GM18519 (cell line): ENCODE data around the gene RBM10.

Experiments used
- ATAC-seq: cut with Tn5 transposase; IDR thresholded peaks from one replicate; pipeline ENCODE4 v1.9.1; 2021; ENCODE audit warnings: mild to moderate bottlenecking, moderate library complexity; ENCODE audit not compliant: unreplicated experiment, low FRiP score

The RBM10 gene

DNA sequence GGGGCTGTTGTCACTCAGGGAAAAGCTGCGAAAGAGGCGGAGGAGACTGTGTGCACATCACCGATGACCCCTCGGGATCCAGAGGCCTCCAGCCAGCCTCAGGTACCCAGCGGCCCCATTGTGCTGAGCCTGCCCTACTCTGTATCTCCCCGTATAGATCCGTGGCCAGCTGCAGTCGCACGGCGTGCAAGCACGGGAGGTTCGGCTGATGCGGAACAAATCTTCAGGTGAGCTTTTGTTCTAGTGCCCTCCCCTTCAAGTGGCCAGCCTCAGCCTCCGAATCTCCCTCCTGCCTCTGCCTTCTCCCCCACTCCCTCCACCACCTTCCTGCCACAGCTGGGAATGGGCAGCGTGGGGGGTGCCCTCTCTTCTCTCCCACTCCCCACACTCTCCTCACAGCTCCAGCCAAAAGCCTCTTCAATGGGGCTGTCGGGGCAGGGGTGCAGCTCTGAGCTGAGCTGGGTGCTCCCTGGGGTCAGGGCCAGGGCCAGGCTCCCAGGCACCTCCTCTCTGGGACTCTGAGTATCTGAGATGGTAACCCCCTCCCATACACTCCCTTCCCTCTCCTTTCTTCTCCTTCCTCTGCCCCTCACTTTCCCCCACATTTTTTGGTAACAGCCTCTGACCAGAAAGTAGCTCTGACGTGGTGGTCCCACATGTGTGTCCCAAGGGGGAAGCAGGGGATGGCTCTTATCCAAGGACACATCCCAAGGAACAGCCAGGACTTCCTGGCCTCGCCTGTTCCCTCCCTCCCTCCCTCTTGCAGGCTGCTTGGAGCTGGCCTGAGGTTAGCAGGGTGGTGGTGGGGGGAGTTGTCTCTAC, 28.2 kb downstream of the RBM10 start:
- ATAC-seq = no peak

DNA sequence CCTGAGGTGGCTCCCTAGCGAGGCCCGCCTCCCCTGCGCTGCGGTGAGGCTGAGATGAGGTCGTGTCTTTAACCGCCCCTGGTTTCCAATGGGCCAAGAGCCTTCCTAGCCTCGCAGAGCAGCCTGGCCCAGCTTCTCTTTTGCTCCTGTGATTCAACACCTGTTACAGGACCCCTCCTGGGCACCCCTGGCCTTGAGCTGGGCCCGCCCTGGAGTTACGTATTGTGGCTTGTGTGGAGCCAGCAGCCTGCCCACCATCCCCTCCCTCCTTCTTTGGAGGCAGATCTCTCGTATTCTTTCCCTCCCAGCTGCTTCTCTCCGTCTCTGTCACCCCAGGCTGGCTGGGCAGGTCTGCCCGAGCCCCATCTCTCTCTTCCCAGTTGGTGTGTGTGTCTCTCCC, 29.4 kb downstream of the RBM10 start:
- no peak for ATAC-seq

DNA sequence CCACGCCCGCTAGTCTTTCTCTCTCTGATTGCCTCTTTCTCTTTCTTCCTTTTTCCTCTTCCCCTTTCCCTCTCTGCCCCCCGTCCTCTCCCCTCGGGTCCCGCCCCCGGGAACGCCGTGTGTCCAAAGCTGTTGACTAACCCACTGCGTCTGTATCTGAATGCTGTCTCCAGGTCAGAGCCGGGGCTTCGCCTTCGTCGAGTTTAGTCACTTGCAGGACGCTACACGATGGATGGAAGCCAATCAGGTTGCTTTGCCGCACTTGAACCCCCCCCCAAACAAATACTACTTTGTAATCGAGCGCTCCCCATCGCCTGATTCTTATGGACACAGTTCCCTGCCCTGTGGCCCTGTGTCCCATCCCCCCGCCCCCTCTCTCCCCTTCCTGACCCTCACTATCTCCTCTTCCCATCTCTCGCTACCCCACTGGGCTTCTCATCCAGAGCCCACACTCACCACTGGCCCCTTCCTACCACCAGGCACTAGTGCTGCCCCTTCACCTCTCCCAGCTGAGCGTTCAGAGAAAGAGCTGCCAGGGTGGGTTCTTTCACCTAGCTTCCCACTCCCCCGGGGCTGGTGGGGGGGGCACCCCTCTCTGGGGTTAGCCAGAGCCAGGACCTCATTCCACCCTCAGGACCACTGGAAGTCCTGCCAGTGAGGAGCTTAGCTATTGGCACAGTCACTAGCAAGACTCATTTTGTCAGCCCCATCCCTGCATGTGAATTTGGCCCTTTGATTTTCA, 30.0 kb downstream of the RBM10 start:
- no peak for ATAC-seq

DNA sequence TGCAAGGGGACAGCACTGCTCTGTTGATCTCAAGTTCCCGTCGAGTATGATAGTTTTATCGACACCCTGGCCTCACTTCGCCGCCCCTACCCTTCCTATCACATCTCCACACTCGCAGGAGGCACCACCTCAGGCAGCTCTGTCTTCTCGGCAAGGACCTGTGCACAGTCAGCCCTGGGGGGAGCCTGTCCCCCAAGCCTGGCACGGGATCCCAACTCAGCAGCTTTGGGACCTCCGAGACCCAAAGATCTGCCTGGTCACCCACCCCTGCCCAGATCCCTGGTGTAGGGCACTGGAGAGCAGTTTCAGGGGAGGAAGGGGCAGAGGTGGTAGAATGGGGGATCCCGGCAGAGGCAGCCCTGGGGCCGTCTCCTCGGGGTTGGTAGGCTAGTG, 30.6 kb downstream of the RBM10 start:
- ATAC-seq = no peak

DNA sequence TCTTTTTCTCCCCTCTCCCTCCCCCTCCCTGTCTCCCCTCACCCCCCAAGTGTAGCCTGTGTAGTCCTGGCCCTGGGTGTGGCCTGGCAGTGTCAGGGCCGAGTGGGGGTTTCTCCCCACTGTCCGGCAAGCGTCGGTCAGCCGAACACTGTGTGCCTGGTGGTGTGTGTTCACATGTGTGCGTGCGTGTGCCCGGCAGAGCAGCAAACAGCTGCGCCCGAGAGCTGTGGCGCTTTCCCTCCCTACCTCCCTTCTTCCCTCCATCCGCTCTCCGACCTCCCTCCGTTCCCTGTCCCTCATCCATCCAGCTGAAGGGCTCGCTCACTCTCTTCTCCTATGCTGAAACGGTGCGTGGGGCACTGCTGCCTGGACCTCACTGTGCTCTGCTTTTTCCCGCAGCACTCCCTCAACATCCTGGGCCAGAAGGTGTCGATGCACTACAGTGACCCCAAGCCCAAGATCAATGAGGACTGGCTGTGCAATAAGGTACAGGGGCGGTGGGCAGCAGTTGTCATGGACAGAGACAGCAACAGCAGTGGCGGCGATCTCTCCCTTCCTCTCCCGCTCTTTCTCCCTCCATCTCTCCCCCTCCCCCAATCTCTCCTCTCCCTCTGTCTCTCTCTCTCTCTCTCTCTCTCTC, 31.2 kb downstream of the RBM10 start:
- no peak for ATAC-seq

GRCh38 chrX:47177079-47177478, 32.1 kb downstream of the RBM10 start:
- ATAC-seq = no peak

DNA sequence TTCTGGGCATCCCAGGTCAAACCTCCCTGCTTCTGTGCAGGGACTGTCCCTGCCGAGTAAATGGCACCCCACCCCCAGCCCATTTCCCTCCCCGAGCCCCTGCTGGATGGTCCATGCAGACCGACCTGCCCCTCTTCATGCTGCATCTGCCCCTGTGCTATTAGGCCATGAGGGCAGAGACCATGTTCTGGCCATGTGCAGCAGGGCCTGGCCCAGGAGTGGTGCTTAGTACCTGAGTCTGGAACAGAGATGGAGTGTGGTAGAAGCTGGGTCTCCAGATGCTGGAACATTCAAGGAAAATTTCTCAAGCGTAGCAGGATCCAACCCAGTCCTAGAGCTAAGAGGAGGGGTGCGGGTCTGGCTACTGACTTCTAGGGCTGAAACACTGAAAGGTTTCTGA, 33.3 kb downstream of the RBM10 start:
- no peak for ATAC-seq

DNA sequence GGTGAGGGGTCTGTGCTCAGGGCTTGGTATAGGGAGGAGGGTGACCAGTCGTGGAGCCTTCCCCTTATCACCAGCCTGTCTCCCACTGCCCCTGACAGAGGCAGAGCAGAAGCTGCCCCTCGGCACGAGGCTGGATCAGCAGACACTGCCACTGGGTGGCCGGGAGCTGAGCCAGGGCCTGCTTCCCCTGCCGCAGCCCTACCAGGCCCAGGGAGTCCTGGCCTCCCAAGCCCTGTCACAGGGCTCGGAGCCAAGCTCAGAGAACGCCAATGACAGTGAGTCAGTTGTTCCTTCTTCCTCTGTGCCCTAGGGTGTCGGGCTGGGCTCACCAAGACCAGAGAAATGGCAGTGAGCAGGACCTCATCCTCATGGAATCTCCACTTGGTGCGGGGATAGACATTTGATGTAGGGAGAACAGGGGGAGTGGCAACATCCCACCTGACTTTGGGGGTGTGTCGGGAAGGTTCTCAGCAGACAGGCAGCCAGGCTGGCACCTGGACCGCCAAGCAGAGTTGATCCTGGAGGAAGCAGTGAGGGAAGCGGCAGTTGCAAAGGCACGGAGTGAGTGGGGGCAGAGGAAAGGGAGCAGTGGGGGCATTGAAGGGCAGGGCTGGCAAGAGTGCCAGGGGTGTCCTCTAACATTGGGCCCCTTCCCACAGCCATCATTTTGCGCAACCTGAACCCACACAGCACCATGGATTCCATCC, 34.4 kb downstream of the RBM10 start:
- no peak for ATAC-seq

- no peak for ATAC-seq
Measured at GRCh38 chrX:47179928-47180255, 34.9 kb downstream of the RBM10 start.

DNA sequence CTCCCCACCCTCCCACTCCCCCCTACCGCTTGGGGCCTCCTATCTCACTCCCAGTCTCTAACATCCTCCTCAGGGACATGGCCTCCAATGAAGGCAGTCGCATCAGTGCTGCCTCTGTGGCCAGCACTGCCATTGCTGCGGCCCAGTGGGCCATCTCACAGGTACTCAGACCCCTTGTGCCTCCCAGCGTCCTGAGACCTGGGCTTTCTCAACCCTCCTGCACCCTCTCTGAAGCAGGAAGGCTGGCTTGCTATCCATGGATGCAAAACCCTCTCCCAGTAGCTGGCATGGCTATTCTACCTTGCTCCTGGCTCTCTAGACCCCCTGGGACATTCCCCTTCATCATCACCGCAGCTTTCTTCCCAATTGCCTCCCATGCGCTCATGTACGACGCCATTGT, 35.3 kb downstream of the RBM10 start:
- no peak for ATAC-seq

DNA sequence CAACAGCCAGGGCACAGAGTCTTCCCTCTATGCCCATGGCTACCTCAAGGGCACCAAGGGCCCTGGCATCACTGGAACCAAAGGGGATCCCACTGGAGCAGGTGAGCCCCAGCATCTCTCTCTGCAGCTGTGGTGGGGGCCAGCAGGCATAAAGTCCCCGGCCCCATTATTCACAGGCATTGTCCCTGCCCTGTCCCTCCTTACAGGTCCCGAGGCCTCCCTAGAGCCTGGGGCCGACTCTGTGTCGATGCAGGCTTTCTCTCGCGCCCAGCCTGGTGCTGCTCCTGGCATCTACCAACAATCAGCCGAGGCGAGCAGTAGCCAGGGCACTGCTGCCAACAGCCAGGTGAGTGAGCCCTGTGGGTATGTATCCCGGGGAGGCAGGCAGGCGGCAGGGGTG, 36.3 kb downstream of the RBM10 start:
- no peak for ATAC-seq

GRCh38 chrX:47182106-47182700, 37.2 kb downstream of the RBM10 start:
- ATAC-seq = no peak

DNA sequence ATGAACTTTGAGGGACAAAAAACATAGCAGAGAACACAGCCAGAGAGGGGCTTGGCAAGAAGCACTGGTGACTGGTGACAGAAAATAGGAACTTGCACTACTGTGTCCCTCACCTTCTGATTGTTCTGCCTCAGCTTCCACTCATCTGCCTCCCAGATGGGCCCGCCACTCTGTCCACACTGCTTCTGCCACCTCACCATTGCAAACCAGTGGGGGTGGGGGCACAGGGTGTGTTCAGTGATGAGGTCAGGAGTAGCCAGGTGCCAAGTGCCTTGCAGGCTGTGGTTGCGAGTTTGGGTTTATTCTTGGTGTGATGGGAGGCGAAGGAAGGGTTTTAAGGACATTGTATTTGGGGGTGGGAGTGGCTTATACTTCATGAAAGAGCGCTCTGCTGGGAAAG, 39.5 kb downstream of the RBM10 start:
- no peak for ATAC-seq

DNA sequence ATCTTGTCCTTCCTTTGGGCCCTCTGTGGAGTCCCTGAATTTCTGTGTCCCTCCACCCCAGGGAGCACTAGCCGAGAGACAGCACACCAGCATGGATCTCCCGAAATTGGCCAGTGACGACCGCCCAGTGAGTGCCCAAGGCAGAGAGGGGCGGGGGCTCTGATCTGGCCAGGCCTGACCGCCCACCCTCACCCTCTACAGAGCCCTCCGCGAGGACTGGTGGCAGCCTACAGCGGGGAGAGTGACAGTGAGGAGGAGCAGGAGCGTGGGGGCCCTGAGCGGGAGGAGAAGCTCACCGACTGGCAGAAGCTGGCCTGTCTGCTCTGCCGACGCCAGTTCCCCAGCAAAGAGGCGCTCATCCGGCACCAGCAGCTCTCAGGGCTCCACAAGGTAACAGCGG, 40.2 kb downstream of the RBM10 start:
- no peak for ATAC-seq

GRCh38 chrX:47186096-47186740, 41.2 kb downstream of the RBM10 start:
- no peak for ATAC-seq

GRCh38 chrX:47187106-47187677, 42.2 kb downstream of the RBM10 start:
- no peak for ATAC-seq

DNA sequence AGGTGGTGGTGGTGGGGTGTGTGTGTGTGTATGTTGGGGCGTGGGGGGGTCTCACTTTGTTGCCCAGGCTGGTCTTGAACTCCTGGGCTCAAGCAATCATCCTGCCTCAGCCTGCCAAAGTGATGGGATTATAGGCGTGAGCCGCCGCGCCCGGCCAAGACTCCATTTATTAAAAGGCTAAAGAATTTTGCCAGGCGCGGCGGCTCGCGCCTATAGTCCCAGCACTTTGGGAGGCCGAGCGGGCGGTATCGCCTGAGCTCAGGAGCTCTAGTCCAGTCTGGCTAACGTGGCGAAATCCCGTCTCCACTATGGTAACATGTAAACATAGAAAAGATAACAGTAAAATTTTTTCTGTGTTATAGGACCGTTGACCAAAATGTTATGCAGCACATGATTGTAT, 44.9 kb downstream of the RBM10 start:
- no peak for ATAC-seq

GRCh38 chrX:47190445-47191269, 45.6 kb downstream of the RBM10 start:
- peak; percentile 61 for ATAC-seq

DNA sequence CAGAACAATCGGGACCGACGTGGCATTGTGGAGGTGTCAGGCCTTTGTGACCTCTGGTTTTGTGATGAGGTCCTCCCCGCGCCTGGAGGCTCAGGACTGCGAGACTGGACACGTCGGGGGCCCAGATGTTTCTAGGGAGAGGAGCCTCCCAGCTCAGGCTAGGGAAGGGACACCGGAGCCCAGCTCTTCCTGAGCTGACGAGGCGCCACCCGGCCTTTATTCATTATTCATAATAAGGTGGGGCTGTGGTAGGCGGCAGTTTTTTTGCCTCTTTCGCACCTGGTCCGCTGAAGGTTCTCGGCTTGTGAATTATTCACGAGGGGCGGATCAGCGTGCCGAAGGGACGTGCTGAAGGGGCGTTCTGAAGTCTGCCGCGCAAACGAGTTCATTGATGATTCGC, 46.3 kb downstream of the RBM10 start:
- ATAC-seq = no peak
